Choroid plexus epithelial cell (primary cell): ENCODE data around the gene NUDT2.
"Not testable (repeated sequence)": the region's sequence is repeated elsewhere in the genome, so short reads cannot be mapped to it uniquely, and the experiment has no call there.

ENCODE experiments used
- DNase-seq: peaks from one replicate; pipeline ENCODE4 v3.0.0-alpha.2; 2010; ENCODE audit warnings: low read depth
- H3K4me3 ChIP-seq: 2 replicates; pipeline ENCODE4 v1.5.1; 2011; ENCODE audit warnings: low read depth, mild to moderate bottlenecking, control low read depth, low read length, moderate library complexity
- TF ChIP-seq, protein P1 (sequence below): conservative IDR thresholded peaks from 2 replicates; pipeline ENCODE4 v1.5.1; 2011; ENCODE audit warnings: low read depth, mild to moderate bottlenecking, control low read depth, inconsistent platforms, low read length, moderate library complexity

The NUDT2 gene

DNA sequence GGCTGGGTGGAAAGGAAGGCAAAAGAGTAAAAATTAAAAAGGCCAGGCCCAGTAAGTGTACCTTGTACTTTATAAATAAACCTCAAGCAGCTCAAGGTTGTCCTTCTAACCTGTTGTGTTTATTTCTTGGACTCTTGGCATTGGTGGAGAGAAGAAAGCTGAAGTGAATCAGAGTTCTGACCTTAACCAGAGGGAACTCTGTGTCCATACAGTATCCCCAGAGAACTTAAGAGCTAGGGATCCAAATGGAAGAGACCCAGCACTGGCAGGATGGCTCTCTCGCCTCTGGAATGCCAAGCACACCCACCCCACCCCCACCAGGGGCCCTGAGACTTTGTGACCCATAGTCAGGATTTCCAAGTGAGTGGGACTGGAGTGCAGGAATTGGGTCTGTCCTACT lies 14.2 kb downstream of the NUDT2 start:
- TF ChIP-seq, protein P1, sequence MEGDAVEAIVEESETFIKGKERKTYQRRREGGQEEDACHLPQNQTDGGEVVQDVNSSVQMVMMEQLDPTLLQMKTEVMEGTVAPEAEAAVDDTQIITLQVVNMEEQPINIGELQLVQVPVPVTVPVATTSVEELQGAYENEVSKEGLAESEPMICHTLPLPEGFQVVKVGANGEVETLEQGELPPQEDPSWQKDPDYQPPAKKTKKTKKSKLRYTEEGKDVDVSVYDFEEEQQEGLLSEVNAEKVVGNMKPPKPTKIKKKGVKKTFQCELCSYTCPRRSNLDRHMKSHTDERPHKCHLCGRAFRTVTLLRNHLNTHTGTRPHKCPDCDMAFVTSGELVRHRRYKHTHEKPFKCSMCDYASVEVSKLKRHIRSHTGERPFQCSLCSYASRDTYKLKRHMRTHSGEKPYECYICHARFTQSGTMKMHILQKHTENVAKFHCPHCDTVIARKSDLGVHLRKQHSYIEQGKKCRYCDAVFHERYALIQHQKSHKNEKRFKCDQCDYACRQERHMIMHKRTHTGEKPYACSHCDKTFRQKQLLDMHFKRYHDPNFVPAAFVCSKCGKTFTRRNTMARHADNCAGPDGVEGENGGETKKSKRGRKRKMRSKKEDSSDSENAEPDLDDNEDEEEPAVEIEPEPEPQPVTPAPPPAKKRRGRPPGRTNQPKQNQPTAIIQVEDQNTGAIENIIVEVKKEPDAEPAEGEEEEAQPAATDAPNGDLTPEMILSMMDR = no peak

DNA sequence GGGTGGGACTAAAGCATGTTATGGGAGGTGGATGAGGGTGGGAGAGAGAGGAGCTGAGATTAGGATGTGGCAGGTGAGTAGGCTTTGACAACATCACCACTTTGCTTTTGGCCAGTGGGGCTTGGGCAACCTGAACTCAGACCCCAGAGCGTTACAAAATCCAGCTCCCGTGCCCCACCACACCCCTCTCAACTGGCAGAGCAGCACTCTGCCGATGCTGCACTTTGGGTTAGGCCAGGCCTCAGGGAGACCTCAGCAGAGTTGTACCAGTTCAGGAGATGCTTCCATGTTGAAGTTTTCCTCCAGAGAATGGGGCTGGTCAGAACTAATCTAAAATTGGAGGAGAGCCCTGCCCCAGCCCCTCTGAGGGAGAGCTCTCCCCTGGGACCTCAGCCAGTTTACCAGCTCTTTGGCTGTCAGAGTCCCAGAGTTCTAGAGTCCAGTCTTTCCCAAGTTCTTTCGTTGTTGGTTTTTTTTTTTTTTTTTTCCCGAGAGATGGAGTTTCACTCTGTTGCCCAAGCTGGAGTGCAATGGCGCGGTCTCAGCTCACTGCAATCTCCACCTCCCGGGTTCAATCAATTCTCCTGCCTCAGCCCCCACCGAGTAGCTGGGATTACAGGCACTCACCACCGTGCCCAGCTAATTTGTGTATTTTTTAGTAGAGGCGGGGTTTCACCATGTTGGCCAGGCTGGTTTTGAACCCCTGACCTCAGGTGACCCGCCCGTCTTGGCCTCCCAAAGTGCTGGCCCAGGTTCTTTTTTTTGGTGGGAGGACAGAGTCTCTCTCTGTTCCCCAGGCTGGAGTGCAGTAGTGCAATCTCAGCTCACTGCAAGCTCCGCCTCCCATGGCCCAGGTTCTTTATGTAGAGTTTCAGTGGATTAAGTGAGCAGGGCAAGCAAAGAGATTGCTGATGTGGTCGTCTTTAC lies 17.8 kb downstream of the NUDT2 start:
- TF ChIP-seq, protein P1 = no peak
- DNase-seq = no peak

More for the DNA sequence above, 14.2 kb downstream of the NUDT2 start:
- H3K4me3 ChIP-seq = no peak overlapping the region
- DNase-seq = no peak

DNA sequence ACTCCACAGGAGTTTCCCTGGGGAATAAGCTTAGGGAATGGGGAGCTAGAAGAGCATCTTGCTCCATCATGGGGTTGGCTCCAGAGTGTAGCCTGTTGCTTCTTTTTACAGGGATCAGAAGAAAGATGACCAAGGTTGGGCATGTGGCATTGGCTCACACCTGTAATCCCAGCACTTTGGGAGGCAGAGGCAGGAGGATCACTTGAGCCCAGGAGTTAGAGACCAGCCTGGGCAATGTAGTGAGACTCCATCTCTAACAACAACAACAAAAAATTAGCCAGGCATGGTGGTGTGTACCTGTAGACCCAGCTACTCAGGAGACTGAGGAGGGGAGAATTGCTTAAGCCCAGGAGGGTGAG lies 18.4 kb downstream of the NUDT2 start:
- H3K4me3 ChIP-seq = no peak overlapping the region
- TF ChIP-seq, protein P1 = no peak
- DNase-seq = no peak

More for the DNA sequence above, 17.8 kb downstream of the NUDT2 start:
- no peak overlapping the region for H3K4me3 ChIP-seq

DNA sequence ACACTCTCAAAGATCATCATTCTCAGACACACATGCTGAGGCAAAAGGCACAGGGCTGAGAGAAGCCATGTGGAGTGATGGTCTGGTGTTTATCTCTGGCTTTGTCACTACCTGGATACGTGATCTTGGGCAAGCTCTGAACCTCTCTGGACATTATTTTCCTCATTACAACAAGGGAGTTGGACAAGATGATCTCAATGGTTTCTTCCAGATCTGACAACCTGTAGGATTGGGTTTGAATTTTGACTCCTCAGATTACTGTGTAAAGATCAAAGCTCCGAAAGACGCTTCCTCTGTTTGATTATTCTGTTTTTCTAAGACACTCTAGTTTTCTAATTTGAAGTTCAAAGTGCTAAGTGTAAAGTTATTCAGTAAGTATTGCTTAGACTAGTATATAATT lies 20.0 kb downstream of the NUDT2 start:
- TF ChIP-seq, protein P1 = no peak
- no peak overlapping the region for H3K4me3 ChIP-seq
- DNase-seq = no peak

DNA sequence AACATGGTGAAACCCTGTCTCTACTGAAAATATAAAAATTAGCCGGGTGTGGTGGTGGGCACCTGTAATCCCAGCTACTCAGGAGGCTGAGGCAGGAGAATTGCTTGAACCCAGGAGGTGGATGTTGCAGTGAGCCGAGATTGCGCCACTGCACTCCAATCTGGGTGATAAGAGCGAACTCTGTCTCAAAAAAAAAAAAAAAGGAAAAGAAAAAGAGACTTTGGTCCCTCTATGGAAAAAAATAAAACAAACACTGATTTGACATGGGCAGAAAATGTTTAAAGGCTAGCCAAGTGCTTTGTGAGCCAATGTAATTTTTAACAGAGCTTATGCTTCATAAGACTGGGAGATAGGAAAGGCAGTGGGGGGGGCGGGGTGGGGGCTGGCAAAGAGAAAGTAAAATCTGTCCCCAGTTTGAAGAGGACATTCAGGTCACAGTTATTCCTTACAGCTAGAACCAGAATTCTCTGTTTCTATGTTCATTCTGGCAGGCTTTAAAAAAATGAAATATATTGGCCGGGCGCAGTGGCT lies 22.8 kb downstream of the NUDT2 start:
- not testable (repeated sequence) for H3K4me3 ChIP-seq, DNase-seq

DNA sequence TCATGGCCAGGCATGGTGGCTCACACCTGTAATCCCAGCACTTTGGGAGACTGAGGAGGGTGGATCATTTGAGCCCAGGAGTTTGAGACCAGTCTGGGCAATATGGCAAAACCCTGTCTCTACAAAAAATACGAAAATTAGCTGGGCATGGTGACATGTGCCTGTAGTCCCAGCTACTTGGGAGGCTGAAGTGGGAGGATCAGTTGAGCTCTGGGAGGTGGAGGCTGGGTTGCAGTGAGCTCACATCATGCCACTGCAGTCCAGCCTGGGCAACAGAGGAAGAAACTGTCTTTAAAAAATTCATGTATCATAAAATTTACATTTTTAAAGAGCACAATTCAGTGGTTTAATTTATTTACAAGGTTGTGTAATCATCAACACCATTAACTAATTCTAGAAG lies 23.6 kb downstream of the NUDT2 start:
- DNase-seq, H3K4me3 ChIP-seq: not testable (repeated sequence)

DNA sequence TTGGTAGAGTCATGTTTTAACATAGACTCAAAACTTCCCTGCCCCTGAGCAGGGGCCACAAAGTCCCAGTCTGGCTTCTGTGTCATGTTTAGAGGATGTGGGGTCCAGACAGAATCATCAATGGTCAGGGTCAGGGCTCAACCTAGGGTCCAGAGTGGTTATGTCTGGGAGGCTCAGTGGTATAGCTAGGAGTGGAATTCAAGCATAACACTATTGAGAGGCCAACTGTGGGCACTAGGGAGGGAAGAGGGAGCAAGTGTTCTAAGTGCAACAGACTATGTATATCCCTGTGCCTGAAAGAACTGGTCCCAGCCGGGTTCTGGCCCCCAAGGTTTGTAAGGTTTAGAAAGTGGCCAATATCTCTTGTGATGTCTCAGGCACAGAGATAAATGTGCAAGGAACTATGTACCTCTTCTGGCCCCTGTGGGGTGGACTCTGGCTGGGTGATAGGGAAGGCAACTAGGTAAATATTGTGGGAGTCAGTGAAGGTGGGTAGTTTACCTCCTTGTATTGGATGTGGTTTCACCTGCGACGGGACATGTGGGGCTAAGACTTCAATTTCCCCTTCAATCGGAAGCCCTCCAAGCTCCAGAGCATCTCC lies 33.3 kb downstream of the NUDT2 start:
- TF ChIP-seq, protein P1 = no peak
- H3K4me3 ChIP-seq = no peak overlapping the region
- no peak for DNase-seq
